Nephron progenitor cell (in vitro differentiated cells): ENCODE measurements around the gene CLASRP.
"Not testable (repeated sequence)": the region's sequence is repeated elsewhere in the genome, so short reads cannot be mapped to it uniquely, and the experiment has no call there.

Experiments
- DNase-seq: peaks from one replicate; pipeline ENCODE4 v3.0.0; 2021
- H3K27ac Mint-ChIP-seq: 2 replicates; pipeline ENCODE4 v1.8.0; 2021; ENCODE audit warnings: mild to moderate bottlenecking, moderate library complexity, mixed read lengths
- H3K27me3 Mint-ChIP-seq: 2 replicates; pipeline ENCODE4 v1.8.0; 2021; ENCODE audit warnings: mild to moderate bottlenecking, low read depth, mixed read lengths; ENCODE audit not compliant: poor library complexity
- H3K36me3 Mint-ChIP-seq: 2 replicates; pipeline ENCODE4 v1.8.0; 2021; ENCODE audit warnings: low read depth, mixed read lengths
- H3K4me1 Mint-ChIP-seq: 2 replicates; pipeline ENCODE4 v1.8.0; 2021; ENCODE audit warnings: mixed read lengths
- H3K4me3 Mint-ChIP-seq: 2 replicates; pipeline ENCODE4 v1.8.0; 2021; ENCODE audit warnings: mild to moderate bottlenecking, moderate library complexity, mixed read lengths
- H3K9me3 Mint-ChIP-seq: 2 replicates; pipeline ENCODE4 v1.8.0; 2021; ENCODE audit warnings: mild to moderate bottlenecking, moderate library complexity, mixed read lengths
- TF ChIP-seq, protein P1 (sequence below): fragments of 200-600 bp; sonication (generic); IDR thresholded peaks from 2 replicates; pipeline ENCODE4 v1.5.0; 2021; ENCODE audit warnings: antibody characterized with exemption

CLASRP gene

DNA sequence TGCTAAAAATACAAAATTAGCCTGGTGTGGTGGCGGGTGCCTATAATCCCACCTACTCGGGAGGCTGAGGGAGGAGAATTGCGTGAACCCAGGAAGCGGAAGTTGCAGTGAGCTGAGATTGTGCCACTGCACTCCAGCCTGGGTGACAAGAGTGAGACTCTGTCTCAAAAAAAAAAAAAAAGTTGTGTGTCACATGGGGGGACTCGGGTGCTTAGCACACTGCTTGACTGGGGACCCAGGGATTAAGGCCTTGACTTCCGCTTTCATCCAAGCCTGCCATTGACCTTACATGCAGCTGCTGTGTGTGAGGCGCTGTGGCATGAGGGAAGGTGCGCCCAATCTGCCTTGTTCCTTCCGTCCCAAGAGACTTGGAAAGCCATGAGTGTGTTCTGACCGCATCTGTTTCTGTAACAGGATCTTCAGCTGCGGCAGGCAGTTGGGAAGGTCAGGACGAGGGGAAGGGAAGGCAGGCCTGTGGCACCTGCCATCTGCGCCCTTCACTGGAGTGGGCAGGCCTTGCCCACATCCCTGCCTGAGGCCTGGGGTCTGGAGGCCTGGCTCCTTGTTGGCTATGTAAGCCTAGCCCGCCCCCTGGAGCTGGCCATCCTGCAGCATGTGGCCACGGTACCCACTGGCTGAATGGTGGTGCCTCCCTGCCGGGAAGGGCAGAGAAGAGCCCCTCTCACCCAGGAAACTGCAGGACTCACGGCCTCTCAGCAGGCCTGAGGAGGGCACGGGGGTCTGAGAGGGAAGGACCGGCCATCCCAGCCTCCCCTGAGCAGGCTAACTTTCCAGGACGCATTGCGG is 77.2 kb downstream of the CLASRP start:
- Mint-ChIP-seq H3K27me3 (no peaks in the 10 kb centered on the region), H3K4me1 (peaks cover 37% of the 10 kb centered on the region), H3K9me3 (no peaks in the 10 kb centered on the region), H3K27ac (no peak overlapping the region), H3K4me3 (no peak overlapping the region), H3K36me3 (no peaks in the 10 kb centered on the region)
- TF ChIP-seq, protein P1, sequence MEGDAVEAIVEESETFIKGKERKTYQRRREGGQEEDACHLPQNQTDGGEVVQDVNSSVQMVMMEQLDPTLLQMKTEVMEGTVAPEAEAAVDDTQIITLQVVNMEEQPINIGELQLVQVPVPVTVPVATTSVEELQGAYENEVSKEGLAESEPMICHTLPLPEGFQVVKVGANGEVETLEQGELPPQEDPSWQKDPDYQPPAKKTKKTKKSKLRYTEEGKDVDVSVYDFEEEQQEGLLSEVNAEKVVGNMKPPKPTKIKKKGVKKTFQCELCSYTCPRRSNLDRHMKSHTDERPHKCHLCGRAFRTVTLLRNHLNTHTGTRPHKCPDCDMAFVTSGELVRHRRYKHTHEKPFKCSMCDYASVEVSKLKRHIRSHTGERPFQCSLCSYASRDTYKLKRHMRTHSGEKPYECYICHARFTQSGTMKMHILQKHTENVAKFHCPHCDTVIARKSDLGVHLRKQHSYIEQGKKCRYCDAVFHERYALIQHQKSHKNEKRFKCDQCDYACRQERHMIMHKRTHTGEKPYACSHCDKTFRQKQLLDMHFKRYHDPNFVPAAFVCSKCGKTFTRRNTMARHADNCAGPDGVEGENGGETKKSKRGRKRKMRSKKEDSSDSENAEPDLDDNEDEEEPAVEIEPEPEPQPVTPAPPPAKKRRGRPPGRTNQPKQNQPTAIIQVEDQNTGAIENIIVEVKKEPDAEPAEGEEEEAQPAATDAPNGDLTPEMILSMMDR, result no peak
- no peak for DNase-seq

DNA sequence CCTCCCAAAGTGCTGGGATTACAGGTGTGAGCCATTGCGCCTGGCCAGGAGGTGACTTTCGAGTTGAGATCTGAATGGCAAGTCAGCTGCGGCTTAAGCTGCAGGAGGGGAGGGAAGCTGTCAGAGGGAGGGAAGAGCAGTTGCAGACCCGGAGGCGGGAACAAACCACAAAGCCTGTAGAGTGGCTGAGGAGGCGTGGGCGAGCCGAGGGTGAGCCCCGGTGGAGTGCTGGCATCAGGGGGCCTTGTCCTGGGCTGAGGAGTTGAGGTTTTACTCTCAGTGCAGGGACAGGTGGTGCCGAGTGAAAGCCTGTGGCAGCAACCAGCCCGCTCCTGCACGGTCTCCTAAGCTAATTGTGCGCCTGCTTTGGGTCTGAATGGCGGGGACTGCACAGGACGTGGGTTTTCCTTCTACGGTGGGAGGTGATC is 78.3 kb downstream of the CLASRP start:
- H3K27me3 Mint-ChIP-seq, result no peaks in the 10 kb centered on the region
- peaks cover 39% of the 10 kb centered on the region for H3K4me1 Mint-ChIP-seq
- DNase-seq, result no peak
- H3K27ac Mint-ChIP-seq, result no peak overlapping the region
- no peaks in the 10 kb centered on the region for H3K36me3 Mint-ChIP-seq
- TF ChIP-seq, protein P1, result no peak
- H3K4me3 Mint-ChIP-seq, result no peak overlapping the region
- no peaks in the 10 kb centered on the region for H3K9me3 Mint-ChIP-seq

DNA sequence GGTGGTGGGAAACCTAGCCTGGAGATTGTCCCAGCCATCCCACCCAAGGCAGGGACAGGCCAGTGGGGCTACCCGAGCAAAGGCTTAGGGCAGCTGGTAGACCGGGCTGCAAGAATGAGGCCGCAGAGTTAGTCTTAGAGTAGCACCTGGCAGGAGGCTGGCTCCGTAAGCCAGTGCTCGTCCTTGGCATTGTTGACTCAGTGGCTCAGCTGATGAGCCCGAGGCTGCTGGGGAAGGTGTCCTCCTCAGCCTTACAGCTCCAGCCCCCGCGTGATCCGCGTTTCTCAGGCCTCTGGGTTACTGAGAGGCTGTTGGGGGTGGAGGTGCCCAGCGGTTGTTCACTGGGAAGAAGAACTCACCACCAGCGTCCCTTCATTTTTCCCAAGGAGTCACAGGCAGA is 78.8 kb downstream of the CLASRP start:
- TF ChIP-seq, protein P1, result no peak
- H3K4me3 Mint-ChIP-seq, result no peak overlapping the region
- no peaks in the 10 kb centered on the region for H3K27me3 Mint-ChIP-seq
- no peaks in the 10 kb centered on the region for H3K9me3 Mint-ChIP-seq
- H3K4me1 Mint-ChIP-seq, result peaks cover 39% of the 10 kb centered on the region
- H3K27ac Mint-ChIP-seq, result no peak overlapping the region
- DNase-seq, result no peak
- no peaks in the 10 kb centered on the region for H3K36me3 Mint-ChIP-seq

DNA sequence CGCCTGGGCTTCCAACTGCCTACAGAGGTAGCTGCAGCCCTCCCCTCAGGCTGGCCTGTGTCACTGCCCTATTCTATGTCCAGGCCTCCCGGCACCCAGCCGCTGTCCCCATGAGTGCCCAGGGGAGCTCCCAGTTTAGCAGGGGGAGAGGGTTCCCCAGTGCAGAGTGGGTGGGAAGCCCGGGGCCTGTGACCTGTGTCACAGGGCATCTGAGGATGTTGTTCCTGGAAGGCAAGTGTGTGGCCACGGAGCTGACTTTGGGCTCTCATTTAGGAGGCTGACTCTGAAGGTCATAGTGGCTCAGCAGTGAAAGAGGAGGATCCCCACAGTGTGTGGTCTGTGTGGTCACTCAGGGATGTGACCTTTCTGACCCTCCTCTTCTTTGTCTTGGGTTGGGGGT is 79.3 kb downstream of the CLASRP start:
- no peak for DNase-seq
- no peak overlapping the region for H3K27ac Mint-ChIP-seq
- no peaks in the 10 kb centered on the region for H3K36me3 Mint-ChIP-seq
- TF ChIP-seq, protein P1, result no peak
- H3K9me3 Mint-ChIP-seq, result no peaks in the 10 kb centered on the region
- no peak overlapping the region for H3K4me3 Mint-ChIP-seq
- H3K27me3 Mint-ChIP-seq, result no peaks in the 10 kb centered on the region
- H3K4me1 Mint-ChIP-seq, result peaks cover 39% of the 10 kb centered on the region

DNA sequence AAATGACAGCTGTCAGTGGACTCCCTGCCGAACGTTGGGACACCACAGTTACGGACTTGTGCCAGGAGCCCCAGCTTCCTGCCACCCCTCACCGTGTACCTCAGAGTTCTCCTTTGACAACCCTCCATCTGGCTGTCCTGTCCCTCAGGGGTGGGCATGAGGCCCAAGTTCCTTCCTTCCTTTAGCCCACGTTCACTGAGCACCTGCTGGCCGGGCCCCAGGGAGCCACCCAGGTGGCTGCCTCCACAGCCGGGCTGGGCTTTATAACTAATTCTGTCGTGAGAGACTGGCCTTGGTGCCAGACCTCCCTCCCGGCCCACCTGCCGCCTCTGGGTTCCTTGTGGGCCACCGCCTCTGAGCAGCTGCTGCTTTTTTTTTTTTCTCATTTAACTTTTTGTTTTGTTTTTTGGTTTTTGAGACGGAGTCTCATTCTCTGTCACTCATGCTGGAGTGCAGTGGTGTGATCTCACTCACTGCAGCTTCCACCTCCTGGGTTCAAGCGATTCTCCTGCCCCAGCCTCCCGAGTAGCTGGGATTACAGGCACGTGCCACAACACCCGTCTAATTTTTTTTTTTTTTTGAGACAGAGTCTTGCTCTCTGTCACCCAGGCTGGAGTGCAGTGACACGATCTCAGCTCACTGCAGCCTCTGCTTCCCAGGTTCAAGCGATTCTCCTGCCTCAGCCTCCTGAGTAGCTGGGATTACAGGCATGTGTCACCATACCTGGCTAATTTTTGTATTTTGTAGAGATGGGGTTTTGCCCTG is 79.9 kb downstream of the CLASRP start:
- H3K9me3 Mint-ChIP-seq, H3K36me3 Mint-ChIP-seq, H3K4me3 Mint-ChIP-seq, H3K27ac Mint-ChIP-seq, DNase-seq, H3K27me3 Mint-ChIP-seq: not testable (repeated sequence)
- peaks cover 38% of the 10 kb centered on the region for H3K4me1 Mint-ChIP-seq

DNA sequence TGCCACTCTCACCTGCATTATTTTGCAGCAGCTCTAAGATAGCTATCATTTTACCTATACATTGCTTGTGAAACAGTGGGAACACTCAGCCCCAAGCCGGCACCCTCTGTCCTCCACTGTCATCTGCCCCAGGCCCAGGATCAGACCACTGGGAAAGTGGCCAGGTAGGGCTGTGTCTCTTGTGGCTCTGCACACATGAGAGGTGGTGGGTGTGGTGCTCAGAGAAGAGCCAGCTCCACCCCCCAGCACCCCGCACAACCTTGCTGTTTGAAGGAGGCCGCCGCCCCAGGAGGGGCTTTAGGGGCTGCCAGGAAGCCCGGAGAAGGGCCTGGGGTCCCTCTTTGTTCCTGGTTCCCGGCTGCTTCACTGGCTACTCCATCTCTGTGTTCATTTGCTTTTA is 80.7 kb downstream of the CLASRP start:
- Mint-ChIP-seq H3K4me1 (peaks cover 40% of the 10 kb centered on the region), H3K9me3 (no peaks in the 10 kb centered on the region), H3K27ac (no peak overlapping the region), H3K36me3 (no peaks in the 10 kb centered on the region), H3K4me3 (no peak overlapping the region), H3K27me3 (peaks cover 3% of the 10 kb centered on the region)
- no peak for DNase-seq
- TF ChIP-seq, protein P1, result no peak
